Rectal smooth muscle tissue (tissue), 1 donor: ENCODE measurements around the gene RPL36AL.
A peak's percentile ranks its signal among the peaks of the same experiment; 100 is the strongest.
"Not testable (repeated sequence)": the region's sequence is repeated elsewhere in the genome, so short reads cannot be mapped to it uniquely, and the experiment has no call there.

Source experiments
- H3K27ac ChIP-seq: one replicate; pipeline ENCODE4 v1.7.0; 2013; ENCODE audit warnings: low read depth, low read length, inconsistent platforms
- H3K27me3 ChIP-seq: one replicate; pipeline ENCODE4 v1.7.0; 2013; ENCODE audit warnings: low read length; ENCODE audit not compliant: control insufficient read depth, insufficient read depth
- H3K36me3 ChIP-seq: one replicate; pipeline ENCODE4 v1.7.0; 2013; ENCODE audit warnings: low read length; ENCODE audit not compliant: control insufficient read depth, insufficient read depth
- H3K4me1 ChIP-seq: one replicate; pipeline ENCODE4 v1.7.0; 2013; ENCODE audit warnings: low read length; ENCODE audit not compliant: control insufficient read depth, insufficient read depth
- H3K4me3 ChIP-seq: one replicate; pipeline ENCODE4 v1.7.0; 2013; ENCODE audit warnings: low read length
- H3K9ac ChIP-seq: one replicate; pipeline ENCODE4 v1.7.0; 2013; ENCODE audit warnings: low read length

The RPL36AL gene

GRCh38 chr14:49612251-49612650 is 8.2 kb downstream of the RPL36AL start:
- no peaks in the 10 kb centered on the region for H3K27me3 ChIP-seq
- H3K9ac ChIP-seq: no peak overlapping the region
- no peak overlapping the region for H3K27ac ChIP-seq
- no peaks in the 10 kb centered on the region for H3K36me3 ChIP-seq
- no peaks in the 10 kb centered on the region for H3K4me1 ChIP-seq
- H3K4me3 ChIP-seq: no peak overlapping the region

GRCh38 chr14:49607583-49607982 is 12.8 kb downstream of the RPL36AL start:
- peaks cover 3% of the 10 kb centered on the region for H3K36me3 ChIP-seq
- H3K9ac ChIP-seq: no peak overlapping the region
- H3K4me3 ChIP-seq: no peak overlapping the region
- H3K27ac ChIP-seq: no peak overlapping the region
- H3K4me1 ChIP-seq: no peaks in the 10 kb centered on the region
- no peaks in the 10 kb centered on the region for H3K27me3 ChIP-seq

DNA sequence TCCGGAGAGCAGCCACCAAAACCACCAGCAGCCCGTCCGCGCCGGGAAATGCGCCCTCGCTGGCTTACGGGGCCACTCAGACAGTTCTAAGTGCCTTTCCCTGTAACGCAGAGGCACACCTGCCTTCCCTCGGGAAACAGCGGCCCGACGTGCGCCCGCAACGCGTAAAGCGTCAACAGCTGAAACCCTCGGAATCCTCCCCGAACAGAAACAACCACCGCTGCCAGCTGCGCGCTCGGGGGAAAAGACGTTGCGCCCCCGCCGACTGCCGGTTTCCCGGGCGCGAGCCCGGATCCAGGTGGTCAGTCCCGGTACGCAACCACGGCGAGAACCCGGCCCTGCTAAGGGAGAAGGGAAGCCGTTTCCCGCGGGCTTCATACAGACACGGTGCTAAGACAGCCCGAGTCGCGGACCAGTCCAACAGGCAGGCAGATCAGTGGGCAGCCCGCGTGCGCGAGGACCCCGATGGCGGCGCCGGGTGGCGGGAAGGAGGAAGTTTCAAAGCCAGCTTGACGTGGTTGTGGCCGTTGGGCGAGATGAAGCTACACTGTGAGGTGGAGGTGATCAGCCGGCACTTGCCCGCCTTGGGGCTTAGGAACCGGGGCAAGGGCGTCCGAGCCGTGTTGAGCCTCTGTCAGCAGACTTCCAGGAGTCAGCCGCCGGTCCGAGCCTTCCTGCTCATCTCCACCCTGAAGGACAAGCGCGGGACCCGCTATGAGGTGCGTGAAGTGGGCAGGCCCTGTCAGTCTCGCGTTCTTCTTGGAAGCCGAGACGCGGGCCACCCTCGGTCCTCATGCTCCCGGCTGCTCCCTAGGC is 21.7 kb downstream of the RPL36AL start, which contains the start of gene LRR1:
Gene LRR1 (plus strand): TSS at position 456 of the 816 bp plus-strand sequence. CDS start 81 bp downstream, at position 537.
- no peaks in the 10 kb centered on the region for H3K36me3 ChIP-seq

GRCh38 chr14:49598189-49598484 is 22.3 kb downstream of the RPL36AL start:
- Histone ChIP-seq H3K4me1 (no peaks in the 10 kb centered on the region), H3K27ac (peak overlapping the region; percentile 97), H3K9ac (peak overlapping the region; percentile 56), H3K27me3 (no peaks in the 10 kb centered on the region), H3K4me3 (peak overlapping the region; percentile 96), H3K36me3 (no peaks in the 10 kb centered on the region)

More for the DNA sequence above, 21.7 kb downstream of the RPL36AL start, which contains the start of gene LRR1:
- peak within 1 kb of the TSS; percentile 97 for H3K27ac ChIP-seq
- peak within 1 kb of the TSS; percentile 56 for H3K9ac ChIP-seq
- no peaks in the 10 kb centered on the region for H3K4me1 ChIP-seq
- H3K4me3 ChIP-seq: peak within 1 kb of the TSS; percentile 96
- no peaks in the 10 kb centered on the region for H3K27me3 ChIP-seq

DNA sequence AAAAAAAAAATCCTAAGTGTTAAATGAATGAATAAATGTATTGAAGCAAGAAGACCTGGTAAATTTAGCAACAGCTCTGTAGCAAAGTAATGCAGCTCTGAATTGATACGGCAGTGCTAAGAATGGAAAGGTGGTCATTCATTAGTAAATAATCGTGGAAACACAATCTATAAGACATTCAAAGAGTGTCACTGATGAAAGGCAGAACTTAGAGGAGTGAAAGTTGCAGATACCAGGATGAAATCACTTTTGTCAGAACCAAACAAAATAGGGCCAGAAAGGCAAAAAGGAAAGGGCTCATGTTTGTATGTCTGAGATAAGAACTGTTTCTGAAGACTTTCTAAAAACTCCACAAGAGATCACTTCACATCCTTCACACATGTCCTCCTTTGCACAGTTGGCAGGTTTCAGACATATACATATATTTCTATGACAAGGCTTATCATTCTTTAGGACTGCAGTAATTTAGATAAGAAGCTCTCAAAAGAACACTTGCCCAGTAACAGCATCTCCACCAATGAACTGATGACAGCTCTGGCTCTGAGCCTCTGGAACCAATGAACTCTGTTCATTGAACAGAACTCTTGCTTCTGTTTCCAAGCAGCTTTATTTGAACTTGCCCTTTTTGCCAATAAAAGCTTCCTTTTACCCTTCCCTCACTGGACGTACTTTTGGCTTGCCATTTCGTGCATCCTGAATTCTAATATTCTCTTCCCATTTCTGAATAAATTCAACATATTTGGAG is 25.9 kb downstream of the RPL36AL start:
- no peak overlapping the region for H3K27ac ChIP-seq
- H3K4me3 ChIP-seq: no peak overlapping the region
- no peaks in the 10 kb centered on the region for H3K36me3 ChIP-seq
- no peaks in the 10 kb centered on the region for H3K4me1 ChIP-seq
- H3K27me3 ChIP-seq: no peaks in the 10 kb centered on the region
- no peak overlapping the region for H3K9ac ChIP-seq

DNA sequence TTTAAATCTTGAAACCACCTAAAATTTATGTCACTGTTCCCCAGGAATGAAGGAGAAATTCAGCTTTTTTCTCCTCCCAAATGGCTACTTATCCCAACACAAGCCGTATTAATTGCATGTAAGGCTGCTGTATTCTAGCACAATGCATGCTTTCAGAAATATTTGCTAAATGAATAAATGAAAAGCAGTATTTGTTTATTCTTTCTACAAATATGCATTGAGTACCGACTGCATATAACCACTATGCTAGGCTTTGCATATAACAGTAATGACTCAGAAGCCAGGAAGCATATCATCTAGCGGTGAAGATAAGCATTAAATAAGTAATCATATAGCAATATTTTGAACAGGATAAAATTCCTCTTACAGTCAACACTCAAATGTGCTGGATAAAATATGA is 27.4 kb downstream of the RPL36AL start:
- no peak overlapping the region for H3K4me3 ChIP-seq
- H3K27me3 ChIP-seq: no peaks in the 10 kb centered on the region
- H3K27ac ChIP-seq: no peak overlapping the region
- no peaks in the 10 kb centered on the region for H3K36me3 ChIP-seq
- no peak overlapping the region for H3K9ac ChIP-seq
- H3K4me1 ChIP-seq: no peaks in the 10 kb centered on the region

- H3K4me1 ChIP-seq: no peaks in the 10 kb centered on the region
- H3K27ac ChIP-seq: no peak overlapping the region
- H3K4me3 ChIP-seq: no peak overlapping the region
These were observed 31.0 kb downstream of the RPL36AL start for GRCh38 chr14:49589387-49589786.

GRCh38 chr14:49586673-49587460 is 33.6 kb downstream of the RPL36AL start:
- Histone ChIP-seq H3K27me3 (no peaks in the 10 kb centered on the region), H3K4me1 (no peaks in the 10 kb centered on the region), H3K27ac (peak overlapping the region; percentile 95), H3K36me3 (peaks cover 13% of the 10 kb centered on the region), H3K9ac (no peak overlapping the region), H3K4me3 (peak overlapping the region; percentile 97)

More at GRCh38 chr14:49589387-49589786, 31.0 kb downstream of the RPL36AL start:
- Histone ChIP-seq H3K27me3 (no peaks in the 10 kb centered on the region), H3K9ac (no peak overlapping the region), H3K36me3 (peaks cover under 1% of the 10 kb centered on the region)

- Histone ChIP-seq H3K4me1 (no peaks in the 10 kb centered on the region), H3K27me3 (no peaks in the 10 kb centered on the region), H3K27ac (peak within 1 kb of the TSS; percentile 95), H3K4me3 (peak within 1 kb of the TSS; percentile 97), H3K9ac (peak within 1 kb of the TSS; percentile 98), H3K36me3 (peaks cover 13% of the 10 kb centered on the region)
These were observed 34.4 kb downstream of the RPL36AL start, which contains the start of gene RPS29 for GRCh38 chr14:49585803-49586672. Gene RPS29 (minus strand): TSS chr14:49586380. CDS start chr14:49586346, 34 bp downstream.

DNA sequence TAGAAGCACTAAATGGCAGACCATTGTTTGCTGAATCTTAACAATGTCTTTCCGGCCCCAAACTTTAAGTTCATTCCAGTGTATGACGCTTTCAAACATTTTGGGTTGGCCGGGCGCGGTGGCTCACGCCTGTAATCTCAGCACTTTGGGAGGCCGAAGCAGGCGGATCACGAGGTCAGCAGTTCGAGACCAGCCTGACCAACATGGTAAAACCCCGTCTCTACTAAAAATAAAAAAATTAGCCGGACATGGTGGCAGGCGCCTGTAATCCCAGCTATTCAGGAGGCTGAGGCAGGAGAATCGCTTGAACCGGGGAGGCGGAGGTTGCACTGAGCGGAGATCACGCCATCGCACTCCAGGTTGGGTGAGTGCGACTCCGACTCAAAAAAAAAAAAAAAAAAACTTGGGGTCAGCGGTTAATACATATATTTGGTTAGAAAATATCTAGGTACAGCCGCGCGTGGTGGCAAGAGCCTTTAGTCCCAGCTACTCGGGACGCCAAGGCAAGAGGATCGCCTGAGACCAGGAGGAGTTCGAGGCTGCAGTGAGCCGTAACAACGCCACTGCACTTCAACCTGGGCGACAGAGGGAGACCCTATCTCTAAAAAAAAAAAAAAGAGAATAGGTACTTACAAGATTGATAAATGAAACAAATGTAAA is 35.3 kb downstream of the RPL36AL start:
- H3K4me3 ChIP-seq: peak overlapping the region; percentile 97
- peaks cover 13% of the 10 kb centered on the region for H3K36me3 ChIP-seq
- H3K27ac ChIP-seq: peak overlapping the region; percentile 95
- not testable (repeated sequence) for H3K4me1 ChIP-seq, H3K27me3 ChIP-seq, H3K9ac ChIP-seq

GRCh38 chr14:49584058-49584457 is 36.4 kb downstream of the RPL36AL start:
- Histone ChIP-seq H3K27me3 (no peaks in the 10 kb centered on the region), H3K9ac (no peak overlapping the region), H3K4me1 (no peaks in the 10 kb centered on the region), H3K27ac (no peak overlapping the region), H3K36me3 (peaks cover 13% of the 10 kb centered on the region), H3K4me3 (peak overlapping the region; percentile 12)
